Naive B cell (primary cell): ENCODE results near the gene ZNF420. TPM values are rescaled to one million over a fixed set of nuclear protein-coding genes. Genes with fewer than 3 reads are reported as not detected.
"Not testable (repeated sequence)": the region's sequence is repeated elsewhere in the genome, so short reads cannot be mapped to it uniquely, and the experiment has no call there.

ENCODE experiments used
- ATAC-seq, 2 donors: fragments of 150-1000 bp; cut with Tn5 transposase; 2 replicates each; pipeline ENCODE4 v1.10.0; 2021; ENCODE audit warnings: low read depth in 2 of 2, mild to moderate bottlenecking in 2 of 2, moderate library complexity in 2 of 2
- DNase-seq: peaks from one replicate; pipeline ENCODE4 v3.0.0; 2022
- H3K27ac Mint-ChIP-seq, 6 donors: one replicate each; pipeline ENCODE4 v1.8.0; 2020 to 2022; ENCODE audit warnings: mild to moderate bottlenecking in 6 of 6, mixed read lengths in 6 of 6, moderate library complexity in 5 of 6, inconsistent platforms in 2 of 6
- H3K27me3 Mint-ChIP-seq, 3 donors: one replicate each; pipeline ENCODE4 v1.8.0; 2021 to 2022; ENCODE audit warnings: mixed read lengths in 3 of 3, mild to moderate bottlenecking in 1 of 3
- H3K36me3 Mint-ChIP-seq, 2 donors: one replicate each; pipeline ENCODE4 v1.8.0; 2020 to 2022; ENCODE audit warnings: mixed read lengths in 2 of 2, inconsistent platforms in 1 of 2, mild to moderate bottlenecking in 1 of 2
- H3K4me1 Mint-ChIP-seq, 3 donors: one replicate each; pipeline ENCODE4 v1.8.0; 2020 to 2022; ENCODE audit warnings: mixed read lengths in 3 of 3, inconsistent platforms in 1 of 3, mild to moderate bottlenecking in 1 of 3, moderate library complexity in 1 of 3
- H3K4me3 Mint-ChIP-seq, 8 donors: one replicate each; pipeline ENCODE4 v1.8.0; 2020 to 2022; ENCODE audit warnings: mild to moderate bottlenecking in 8 of 8, mixed read lengths in 8 of 8, moderate library complexity in 8 of 8, inconsistent platforms in 2 of 8
- H3K9me3 Mint-ChIP-seq, 7 donors: one replicate each; pipeline ENCODE4 v1.8.0; 2020 to 2022; ENCODE audit warnings: mixed read lengths in 7 of 7, mild to moderate bottlenecking in 5 of 7, inconsistent platforms in 2 of 7, moderate library complexity in 1 of 7
- polyA plus RNA-seq, 6 donors: library from polyadenylated mRNA; unstranded; fragments of 300-500 nt; fragmentation: Illumina TruSeq; gene quantifications; one replicate each; pipeline ENCODE4 v1.2.3, GENCODE V29; 2021; ENCODE audit warnings: low read depth in 6 of 6

The ZNF420 gene
- polyA plus RNA-seq, 6 donors from 2014 or later, result 19.8 to 39.0 (median 32.1) TPM

GRCh38 chr19:37087110-37087509 lies 8.9 kb downstream of the ZNF420 start:
- ATAC-seq (no peak), DNase-seq (no peak)
- Mint-ChIP-seq H3K4me1 (peaks cover 0 to 3% (median 0%) of the 10 kb centered on the region in 3 donors), H3K4me3 (no peak overlapping the region), H3K36me3 (peaks cover 49 to 50% of the 10 kb centered on the region in 2 donors), H3K27me3 (no peaks in the 10 kb centered on the region), H3K27ac (no peak overlapping the region), H3K9me3 (peaks cover 10 to 72% (median 40%) of the 10 kb centered on the region in 7 donors)

GRCh38 chr19:37095859-37096258 lies 17.6 kb downstream of the ZNF420 start:
- Mint-ChIP-seq H3K27ac (peak overlapping the region in 2 of 6 donors; percentile 6 to 8), H3K27me3 (no peaks in the 10 kb centered on the region), H3K36me3 (peaks cover 73 to 77% of the 10 kb centered on the region in 2 donors), H3K9me3 (peaks cover 14 to 92% (median 74%) of the 10 kb centered on the region in 7 donors), H3K4me3 (no peak overlapping the region), H3K4me1 (no peaks in the 10 kb centered on the region)
- ATAC-seq, result no peak
- DNase-seq, result no peak

- H3K36me3 Mint-ChIP-seq, result peaks cover 77 to 81% of the 10 kb centered on the region in 2 donors
Measured at GRCh38 chr19:37098570-37098969, 20.3 kb downstream of the ZNF420 start.

GRCh38 chr19:37104135-37104534 lies 25.9 kb downstream of the ZNF420 start:
- peaks cover 73 to 77% of the 10 kb centered on the region in 2 donors for H3K36me3 Mint-ChIP-seq
- H3K4me3 Mint-ChIP-seq, DNase-seq, H3K27ac Mint-ChIP-seq, ATAC-seq, H3K4me1 Mint-ChIP-seq, H3K27me3 Mint-ChIP-seq: not testable (repeated sequence)
- peaks cover 5 to 94% (median 86%) of the 10 kb centered on the region in 7 donors for H3K9me3 Mint-ChIP-seq

More at GRCh38 chr19:37098570-37098969, 20.3 kb downstream of the ZNF420 start:
- Mint-ChIP-seq H3K4me3 (no peak overlapping the region), H3K4me1 (no peaks in the 10 kb centered on the region), H3K27me3 (no peaks in the 10 kb centered on the region), H3K27ac (no peak overlapping the region), H3K9me3 (peaks cover 16 to 93% (median 87%) of the 10 kb centered on the region in 7 donors)
- no peak for DNase-seq
- ATAC-seq, result no peak

- H3K4me1 Mint-ChIP-seq, ATAC-seq, H3K27ac Mint-ChIP-seq, DNase-seq, H3K4me3 Mint-ChIP-seq, H3K27me3 Mint-ChIP-seq: not testable (repeated sequence)
- Mint-ChIP-seq H3K36me3 (peaks cover 74 to 85% of the 10 kb centered on the region in 2 donors), H3K9me3 (peaks cover 17 to 98% (median 95%) of the 10 kb centered on the region in 7 donors)
Measured at GRCh38 chr19:37111753-37112152, 33.5 kb downstream of the ZNF420 start.

GRCh38 chr19:37114001-37114400 lies 35.8 kb downstream of the ZNF420 start:
- Mint-ChIP-seq H3K27me3 (no peaks in the 10 kb centered on the region), H3K9me3 (peaks cover 17 to 88% (median 76%) of the 10 kb centered on the region in 7 donors), H3K27ac (no peak overlapping the region), H3K36me3 (peaks cover 65 to 66% of the 10 kb centered on the region in 2 donors), H3K4me1 (no peaks in the 10 kb centered on the region), H3K4me3 (no peak overlapping the region)
- no peak for ATAC-seq
- DNase-seq, result no peak

- H3K4me3 Mint-ChIP-seq, H3K27ac Mint-ChIP-seq, H3K27me3 Mint-ChIP-seq, DNase-seq, H3K4me1 Mint-ChIP-seq, ATAC-seq: not testable (repeated sequence)
- H3K36me3 Mint-ChIP-seq, result peaks cover 32 to 57% of the 10 kb centered on the region in 2 donors
- peaks cover 26 to 74% (median 55%) of the 10 kb centered on the region in 7 donors for H3K9me3 Mint-ChIP-seq
Measured at GRCh38 chr19:37122093-37122492, 43.9 kb downstream of the ZNF420 start.

- H3K36me3 Mint-ChIP-seq, result peaks cover 66 to 74% of the 10 kb centered on the region in 2 donors
- H3K27ac Mint-ChIP-seq, result no peak overlapping the region
- ATAC-seq, result no peak
- no peak overlapping the region for H3K4me3 Mint-ChIP-seq
- DNase-seq, result no peak
- no peaks in the 10 kb centered on the region for H3K27me3 Mint-ChIP-seq
- peaks cover 0 to 4% (median 0%) of the 10 kb centered on the region in 3 donors for H3K4me1 Mint-ChIP-seq
- peaks cover 34 to 99% (median 92%) of the 10 kb centered on the region in 7 donors for H3K9me3 Mint-ChIP-seq
Measured at GRCh38 chr19:37127999-37128820, 50.0 kb downstream of the ZNF420 start.

GRCh38 chr19:37128821-37129177 lies 50.6 kb downstream of the ZNF420 start:
- H3K36me3 Mint-ChIP-seq, result peaks cover 70 to 76% of the 10 kb centered on the region in 2 donors
- DNase-seq, result no peak
- no peak overlapping the region for H3K4me3 Mint-ChIP-seq
- H3K27me3 Mint-ChIP-seq, result no peaks in the 10 kb centered on the region
- no peak overlapping the region for H3K27ac Mint-ChIP-seq
- H3K4me1 Mint-ChIP-seq, result peaks cover 0 to 4% (median 0%) of the 10 kb centered on the region in 3 donors
- no peak for ATAC-seq
- peaks cover 38 to 99% (median 94%) of the 10 kb centered on the region in 7 donors for H3K9me3 Mint-ChIP-seq

- H3K4me1 Mint-ChIP-seq, result no peaks in the 10 kb centered on the region
- H3K9me3 Mint-ChIP-seq, result peaks cover 32 to 95% (median 79%) of the 10 kb centered on the region in 7 donors
- no peaks in the 10 kb centered on the region for H3K27me3 Mint-ChIP-seq
- no peak overlapping the region for H3K4me3 Mint-ChIP-seq
- no peak for DNase-seq
- H3K36me3 Mint-ChIP-seq, result peaks cover 37 to 50% of the 10 kb centered on the region in 2 donors
- H3K27ac Mint-ChIP-seq, result no peak overlapping the region
- no peak for ATAC-seq
Measured at GRCh38 chr19:37136111-37136510, 57.9 kb downstream of the ZNF420 start.

GRCh38 chr19:37148214-37148613 lies 70.0 kb downstream of the ZNF420 start:
- H3K27me3 Mint-ChIP-seq, result no peaks in the 10 kb centered on the region
- DNase-seq, result no peak
- peaks cover 23 to 83% (median 73%) of the 10 kb centered on the region in 7 donors for H3K9me3 Mint-ChIP-seq
- no peaks in the 10 kb centered on the region for H3K4me1 Mint-ChIP-seq
- peaks cover 58 to 70% of the 10 kb centered on the region in 2 donors for H3K36me3 Mint-ChIP-seq
- no peak for ATAC-seq
- H3K27ac Mint-ChIP-seq, result no peak overlapping the region
- no peak overlapping the region for H3K4me3 Mint-ChIP-seq

GRCh38 chr19:37160153-37160552 lies 81.9 kb downstream of the ZNF420 start:
- Mint-ChIP-seq H3K9me3 (peaks cover 14 to 93% (median 79%) of the 10 kb centered on the region in 7 donors), H3K27ac (peak overlapping the region in 1 of 6 donors; percentile 76), H3K36me3 (peaks cover 73 to 82% of the 10 kb centered on the region in 2 donors), H3K27me3 (no peaks in the 10 kb centered on the region), H3K4me3 (peak overlapping the region in 1 of 8 donors; percentile 35), H3K4me1 (no peaks in the 10 kb centered on the region)
- no peak for DNase-seq
- ATAC-seq, result no peak

- Mint-ChIP-seq H3K36me3 (peaks cover 59% of the 10 kb centered on the region in 2 donors), H3K27ac (no peak overlapping the region), H3K4me3 (no peak overlapping the region), H3K9me3 (peaks cover 9 to 69% (median 48%) of the 10 kb centered on the region in 7 donors), H3K27me3 (no peaks in the 10 kb centered on the region), H3K4me1 (peaks cover 0 to 14% (median 5%) of the 10 kb centered on the region in 3 donors)
- DNase-seq (no peak), ATAC-seq (no peak)
Measured at GRCh38 chr19:37165635-37166034, 87.4 kb downstream of the ZNF420 start.
